IMR-90 (cell line): ENCODE data around the gene SNAPIN.

Experiments
- BHLHE40 ChIP-seq: fragments of 150-350 bp; IDR thresholded peaks from 2 replicates; pipeline ENCODE4 v1.6.1; 2016; ENCODE audit warnings: mild to moderate bottlenecking, low read depth, low read length
- CEBPB ChIP-seq: IDR thresholded peaks from 2 replicates; pipeline ENCODE4 v1.6.1; 2012; ENCODE audit warnings: low read depth, low read length, improper control_type of control experiment
- CHD1 ChIP-seq: IDR thresholded peaks from 2 replicates; pipeline ENCODE4 v1.6.1; 2012; ENCODE audit warnings: low read depth, low read length, improper control_type of control experiment
- CTCF ChIP-seq: conservative IDR thresholded peaks from 2 replicates; pipeline ENCODE4 v1.5.1; 2012; ENCODE audit warnings: mild to moderate bottlenecking, low read depth, low read length, improper control_type of control experiment
- FOS ChIP-seq: fragments of 150-350 bp; IDR thresholded peaks from 2 replicates; pipeline ENCODE4 v1.6.1; 2016; ENCODE audit warnings: low read depth, low read length
- MAFK ChIP-seq: IDR thresholded peaks from 2 replicates; pipeline ENCODE4 v1.6.1; 2012; ENCODE audit warnings: low read depth, low read length, improper control_type of control experiment
- MXI1 ChIP-seq: IDR thresholded peaks from 2 replicates; pipeline ENCODE4 v1.6.1; 2012; ENCODE audit warnings: low read depth, mild to moderate bottlenecking, low read length, moderate library complexity, borderline replicate concordance
- NFE2L2 ChIP-seq: fragments of 150-350 bp; IDR thresholded peaks from 2 replicates; pipeline ENCODE4 v1.6.1; 2016; ENCODE audit warnings: low read depth, mild to moderate bottlenecking, low read length
- POLR2A ChIP-seq: IDR thresholded peaks from 2 replicates; pipeline ENCODE4 v1.6.1; 2012; ENCODE audit warnings: mild to moderate bottlenecking, low read depth, low read length
- RAD21 ChIP-seq: IDR thresholded peaks from 2 replicates; pipeline ENCODE4 v1.6.1; 2012; ENCODE audit warnings: low read length, improper control_type of control experiment
- RCOR1 ChIP-seq: IDR thresholded peaks from 2 replicates; pipeline ENCODE4 v1.6.1; 2012; ENCODE audit warnings: mild to moderate bottlenecking, low read length, improper control_type of control experiment; ENCODE audit not compliant: insufficient replicate concordance
- RFX5 ChIP-seq: IDR thresholded peaks from 2 replicates; pipeline ENCODE4 v1.8.0; 2012; ENCODE audit warnings: low read depth, mild to moderate bottlenecking, low read length, moderate library complexity
- SMC3 ChIP-seq: fragments of 150-350 bp; IDR thresholded peaks from 2 replicates; pipeline ENCODE4 v1.6.1; 2016; ENCODE audit warnings: low read depth, mild to moderate bottlenecking, antibody characterized with exemption, low read length, moderate library complexity
- USF2 ChIP-seq: fragments of 150-350 bp; IDR thresholded peaks from 2 replicates; pipeline ENCODE4 v1.6.1; 2017; ENCODE audit warnings: mild to moderate bottlenecking, antibody characterized with exemption, low read length, low read depth

DNA sequence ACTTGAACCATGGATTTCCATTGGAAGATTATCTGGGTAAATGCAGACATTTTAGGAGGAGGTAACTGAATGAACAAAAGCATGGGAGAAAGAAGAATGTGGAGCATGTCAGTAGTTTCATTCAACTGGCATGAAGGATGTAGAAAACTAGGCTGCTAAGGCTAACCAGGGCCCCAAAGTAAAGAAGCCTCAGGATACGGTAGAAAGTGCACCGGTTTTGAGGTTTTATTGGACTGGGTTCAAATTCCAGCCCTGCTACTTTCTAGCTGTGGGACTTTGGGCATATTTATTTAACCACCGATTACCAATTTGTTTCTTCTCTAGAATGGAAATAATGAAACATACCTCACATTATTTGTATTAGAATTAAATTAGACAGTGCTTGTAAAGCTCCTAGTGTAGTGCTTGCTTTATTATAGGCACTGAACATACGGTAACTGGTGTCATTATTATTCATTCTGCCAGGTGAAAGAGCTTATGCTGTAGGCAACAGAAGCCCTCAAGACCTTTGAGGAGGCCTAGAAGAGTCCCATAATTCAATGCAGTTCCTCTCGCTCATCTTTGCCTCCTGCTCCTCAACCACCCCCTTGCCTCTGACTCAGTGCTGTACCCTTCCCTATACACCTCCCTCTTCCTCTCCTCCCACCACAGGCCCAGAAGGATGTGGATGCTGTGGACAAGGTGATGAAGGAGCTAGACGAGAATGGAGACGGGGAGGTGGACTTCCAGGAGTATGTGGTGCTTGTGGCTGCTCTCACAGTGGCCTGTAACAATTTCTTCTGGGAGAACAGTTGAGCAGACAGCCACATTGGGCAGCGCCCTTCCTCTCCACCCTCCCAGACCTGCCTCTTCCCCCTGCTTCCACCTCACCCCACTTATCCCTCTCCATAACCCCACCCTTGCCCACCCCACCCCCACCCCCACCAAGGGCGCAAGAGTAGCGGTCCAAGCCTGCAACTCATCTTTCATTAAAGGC lies 27.2 kb upstream of the SNAPIN start:
- TF ChIP-seq CTCF (no peak), BHLHE40 (no peak), POLR2A (no peak), RAD21 (no peak), MAFK (no peak), USF2 (no peak), RCOR1 (no peak), CEBPB (no peak), MXI1 (no peak), FOS (no peak), NFE2L2 (no peak), RFX5 (no peak), SMC3 (no peak), CHD1 (no peak)
